ENCODE results near the gene HYAL1. TPM values are rescaled to one million over a fixed set of nuclear protein-coding genes. Genes with fewer than 3 reads are reported as not detected.
A peak's percentile ranks its signal among the peaks of the same experiment; 100 is the strongest.

Gene HYAL1
- total and polyA plus RNA-seq, 8 donors = 3.1 to 11.7 (median 6.4) TPM

DNA sequence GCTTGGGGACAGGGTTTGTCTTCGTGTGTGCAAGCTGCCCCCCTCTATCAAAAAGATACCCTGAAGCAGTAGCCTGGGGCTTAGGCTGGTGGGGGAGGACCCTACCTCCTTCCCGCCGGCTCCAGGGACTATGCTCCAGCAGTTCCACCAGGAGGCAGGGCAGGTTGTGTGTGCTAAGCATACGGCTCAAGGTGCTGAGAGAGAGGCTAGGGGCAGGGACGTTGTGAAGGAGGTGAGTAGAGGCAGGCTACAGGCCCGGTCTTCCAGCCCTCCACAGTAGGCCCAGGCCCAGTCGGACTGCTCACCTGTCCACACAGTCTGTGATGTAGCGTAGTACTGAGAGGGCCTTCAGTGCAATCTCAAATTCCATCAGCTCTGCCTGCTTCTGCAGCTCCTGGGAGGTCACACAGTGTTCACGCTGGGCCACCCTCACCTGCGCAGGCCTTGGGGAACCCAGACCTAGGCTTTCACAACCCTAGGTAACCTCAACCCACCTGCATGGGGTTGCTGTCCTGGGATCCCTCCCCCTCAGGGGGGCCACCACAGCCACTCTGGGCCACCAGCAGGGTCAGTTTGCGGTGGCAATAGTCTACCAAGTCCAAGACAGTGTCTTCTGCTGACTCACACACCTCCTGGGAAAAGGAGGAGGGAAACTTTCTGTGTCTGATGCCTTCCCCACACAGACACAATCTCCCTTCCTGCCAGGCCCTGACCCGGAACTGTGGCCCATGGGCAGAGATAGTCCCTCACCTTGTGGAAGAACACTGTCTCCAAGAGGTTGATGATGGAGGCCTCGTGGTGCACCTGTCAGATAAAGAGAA, 39.6 kb upstream of the HYAL1 start:
- no peak for FAIRE-seq
- DNase-seq = no peak
- intact Hi-C loops (cut with DNase I) = loop anchor here in 1 of 3 donors (10.0 kb wide), 1 partner anchor 212 kb away; no protein-coding TSS in a partner anchor
- no peak for ATAC-seq
- Histone ChIP-seq H3K36me3 (peaks cover 0 to 7% (median 0%) of the 10 kb centered on the region in 3 donors), H3K9me3 (no peaks in the 10 kb centered on the region), H3K4me3 (no peak overlapping the region), H3K27me3 (no peaks in the 10 kb centered on the region), H3K4me1 (peaks cover 0 to 10% (median 7%) of the 10 kb centered on the region in 3 donors), H3K27ac (no peak overlapping the region)
- 83 to 85% methylated on average over 13 of the region's 13 CpGs for WGBS, 2 donors
- no peak for TF ChIP-seq CTCF (IDR thresholded peaks at IDR 0.05)

DNA sequence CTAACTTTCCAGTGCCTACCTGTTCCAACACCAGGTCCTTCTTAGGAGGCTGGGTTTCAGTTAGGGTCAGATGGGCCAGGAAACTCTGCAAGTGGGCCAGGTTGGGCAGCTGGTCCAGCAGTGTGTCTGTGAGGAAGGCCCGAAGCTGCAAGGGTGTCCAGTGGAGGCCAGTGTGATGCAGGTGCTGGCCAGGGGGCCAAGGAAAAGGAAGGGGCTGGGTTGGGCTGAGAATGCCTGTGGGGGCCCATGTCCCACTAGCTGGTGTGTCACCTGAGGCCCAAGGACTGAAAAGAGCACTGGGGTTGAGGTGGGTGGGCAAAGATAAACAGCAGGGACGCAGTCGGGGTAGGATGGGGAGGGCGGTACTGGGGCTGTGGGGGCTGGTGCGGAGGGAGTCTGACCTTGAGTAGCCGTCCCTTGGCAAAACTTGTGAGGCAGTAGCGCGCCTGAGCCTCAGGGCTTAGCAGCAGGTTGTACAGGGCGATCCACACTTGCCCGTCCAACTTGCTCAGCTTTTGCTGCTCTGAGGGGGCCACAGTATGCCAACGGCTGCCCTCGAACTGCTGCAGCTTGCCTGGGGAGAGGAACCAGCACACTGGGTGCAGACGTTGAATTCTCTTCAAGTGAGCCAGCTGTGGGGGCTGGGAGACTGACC, 38.7 kb upstream of the HYAL1 start:
- no peaks in the 10 kb centered on the region for H3K9me3 ChIP-seq
- FAIRE-seq (no peak), DNase-seq (no peak), ATAC-seq (no peak)
- no peak for TF ChIP-seq CTCF (IDR thresholded peaks at IDR 0.05)
- H3K27ac ChIP-seq = no peak overlapping the region
- H3K4me1 ChIP-seq = peaks cover 0 to 11% (median 9%) of the 10 kb centered on the region in 3 donors
- intact Hi-C loops (cut with DNase I) = loop anchor here in 1 of 3 donors (10.0 kb wide), 1 partner anchor 213 kb away; no protein-coding TSS in a partner anchor
- 89 to 91% methylated on average over 13 of the region's 13 CpGs for WGBS, 2 donors
- no peaks in the 10 kb centered on the region for H3K36me3 ChIP-seq
- H3K4me3 ChIP-seq = no peak overlapping the region
- no peaks in the 10 kb centered on the region for H3K27me3 ChIP-seq

GRCh38 chr3:50341537-50341936, 38.2 kb upstream of the HYAL1 start:
- H3K36me3 ChIP-seq = no peaks in the 10 kb centered on the region
- H3K27me3 ChIP-seq = no peaks in the 10 kb centered on the region
- ATAC-seq (no peak), FAIRE-seq (no peak), DNase-seq (peak in 1 of 6 donors; percentile 37)
- H3K4me1 ChIP-seq = peaks cover 0 to 9% (median 8%) of the 10 kb centered on the region in 3 donors
- WGBS, 2 donors = 90 to 95% methylated on average over 9 of the region's 9 CpGs
- no peak for TF ChIP-seq CTCF (IDR thresholded peaks at IDR 0.05)
- H3K27ac ChIP-seq = no peak overlapping the region
- no peaks in the 10 kb centered on the region for H3K9me3 ChIP-seq
- H3K4me3 ChIP-seq = no peak overlapping the region
- intact Hi-C loops (cut with DNase I) = loop anchor here in 1 of 3 donors (10.0 kb wide), 1 partner anchor 213 kb away; no protein-coding TSS in a partner anchor

GRCh38 chr3:50340448-50341329, 37.3 kb upstream of the HYAL1 start, which contains the start of gene RASSF1:
Gene RASSF1, minus strand, starts transcription at chr3:50340836. Its CDS starts 31 bp downstream, at chr3:50340805.
- no peaks in the 10 kb centered on the region for H3K27me3 ChIP-seq
- 33 to 42% methylated on average over 66 to 85 of the region's 85 CpGs for WGBS, 2 donors
- DNase-seq = peak in 4 of 6 donors; percentile 32 to 78 (median 69)
- intact Hi-C loops (cut with DNase I) = loop anchor here in 1 of 3 donors (10.0 kb wide), 1 partner anchor 214 kb away; no protein-coding TSS in a partner anchor
- peaks cover 0 to 15% (median 9%) of the 10 kb centered on the region in 3 donors for H3K4me1 ChIP-seq
- H3K36me3 ChIP-seq = no peaks in the 10 kb centered on the region
- H3K27ac ChIP-seq = peak within 1 kb of the TSS in 3 of 4 donors; percentile 16 to 60 (median 55)
- no peaks in the 10 kb centered on the region for H3K9me3 ChIP-seq
- FAIRE-seq = no peak
- peak within 1 kb of the TSS in 3 of 4 donors; percentile 8 to 72 (median 23) for H3K4me3 ChIP-seq
- ATAC-seq = peak in 1 of 4 donors; percentile 11
- TF ChIP-seq CTCF (IDR thresholded peaks at IDR 0.05) = no peak

Data from pancreas (tissue), 10 donors.